ENCODE data around the gene CBX6. TPM values are rescaled to one million over a fixed set of nuclear protein-coding genes. Genes with fewer than 3 reads are reported as not detected.

The CBX6 gene
- total and polyA plus RNA-seq, 12 donors: 21.0 to 151 (median 77.8) TPM

DNA sequence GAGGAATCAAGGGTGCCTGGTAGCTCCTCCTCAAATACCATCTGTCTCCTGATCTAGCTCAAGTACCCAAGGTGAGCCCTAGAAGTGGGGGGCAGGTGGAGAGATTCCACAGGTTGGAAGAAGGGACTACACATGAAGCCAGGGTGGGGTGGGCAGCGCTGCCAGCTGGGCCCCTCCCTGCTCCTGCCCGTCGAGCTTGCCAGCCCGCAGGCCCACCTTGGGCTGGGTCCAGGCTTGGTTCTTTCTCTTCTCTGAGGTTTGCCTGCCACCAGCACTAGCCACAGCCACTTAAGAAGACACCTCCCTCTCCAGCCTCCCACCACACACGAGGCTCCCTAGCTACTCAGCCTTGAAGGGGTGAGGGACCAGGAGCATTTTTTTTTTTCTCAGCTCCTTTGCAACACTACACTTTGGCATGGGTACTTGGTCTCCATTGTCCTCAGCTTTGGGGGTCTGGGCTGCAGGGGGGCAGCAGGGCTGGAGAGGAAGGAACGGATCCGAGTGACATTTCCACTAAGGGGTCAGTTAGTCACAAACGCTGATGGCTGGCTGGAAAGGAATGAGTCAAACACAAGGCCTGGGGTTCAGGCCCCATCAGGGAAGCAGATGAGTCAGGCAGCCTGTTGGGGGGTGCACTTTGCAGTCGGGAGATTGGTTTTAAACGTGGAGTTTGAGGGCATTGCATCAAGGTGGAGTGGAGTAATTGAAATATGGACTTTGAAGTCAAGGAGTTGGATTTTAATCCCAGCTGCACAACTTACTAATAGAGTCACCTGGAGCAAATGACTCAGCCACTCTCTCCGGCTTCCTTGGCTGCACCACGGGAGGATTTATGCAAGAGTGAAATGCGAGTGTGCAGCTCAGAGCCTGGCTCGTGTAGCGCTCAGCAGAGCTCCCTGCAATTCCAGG lies 20.8 kb downstream of the CBX6 start:
- H3K9me3 ChIP-seq (replicated peaks in 1 of 3): no peaks in the 10 kb centered on the region
- no peaks in the 10 kb centered on the region for H3K4me1 ChIP-seq (replicated peaks in 1 of 2)
- H3K27ac ChIP-seq: no peak overlapping the region
- no peak overlapping the region for H3K4me3 ChIP-seq
- DNase-seq: peak in 3 of 7 donors; percentile 48 to 54 (median 51)
- no peaks in the 10 kb centered on the region for H3K27me3 ChIP-seq
- no peaks in the 10 kb centered on the region for H3K36me3 ChIP-seq (replicated peaks in 1 of 2)
- WGBS, 4 donors: 29 to 52% (median 42%) methylated on average over 11 to 15 of the region's 15 CpGs
- intact Hi-C loops (cut with DNase I): loop anchor here in 1 of 2 donors (5.0 kb wide), 1 partner anchor 79 kb away; no protein-coding TSS in a partner anchor
- no peak for TF ChIP-seq POLR2A (IDR thresholded peaks at IDR 0.05)
- TF ChIP-seq, protein P1, sequence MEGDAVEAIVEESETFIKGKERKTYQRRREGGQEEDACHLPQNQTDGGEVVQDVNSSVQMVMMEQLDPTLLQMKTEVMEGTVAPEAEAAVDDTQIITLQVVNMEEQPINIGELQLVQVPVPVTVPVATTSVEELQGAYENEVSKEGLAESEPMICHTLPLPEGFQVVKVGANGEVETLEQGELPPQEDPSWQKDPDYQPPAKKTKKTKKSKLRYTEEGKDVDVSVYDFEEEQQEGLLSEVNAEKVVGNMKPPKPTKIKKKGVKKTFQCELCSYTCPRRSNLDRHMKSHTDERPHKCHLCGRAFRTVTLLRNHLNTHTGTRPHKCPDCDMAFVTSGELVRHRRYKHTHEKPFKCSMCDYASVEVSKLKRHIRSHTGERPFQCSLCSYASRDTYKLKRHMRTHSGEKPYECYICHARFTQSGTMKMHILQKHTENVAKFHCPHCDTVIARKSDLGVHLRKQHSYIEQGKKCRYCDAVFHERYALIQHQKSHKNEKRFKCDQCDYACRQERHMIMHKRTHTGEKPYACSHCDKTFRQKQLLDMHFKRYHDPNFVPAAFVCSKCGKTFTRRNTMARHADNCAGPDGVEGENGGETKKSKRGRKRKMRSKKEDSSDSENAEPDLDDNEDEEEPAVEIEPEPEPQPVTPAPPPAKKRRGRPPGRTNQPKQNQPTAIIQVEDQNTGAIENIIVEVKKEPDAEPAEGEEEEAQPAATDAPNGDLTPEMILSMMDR (IDR thresholded peaks at IDR 0.05): no peak

DNA sequence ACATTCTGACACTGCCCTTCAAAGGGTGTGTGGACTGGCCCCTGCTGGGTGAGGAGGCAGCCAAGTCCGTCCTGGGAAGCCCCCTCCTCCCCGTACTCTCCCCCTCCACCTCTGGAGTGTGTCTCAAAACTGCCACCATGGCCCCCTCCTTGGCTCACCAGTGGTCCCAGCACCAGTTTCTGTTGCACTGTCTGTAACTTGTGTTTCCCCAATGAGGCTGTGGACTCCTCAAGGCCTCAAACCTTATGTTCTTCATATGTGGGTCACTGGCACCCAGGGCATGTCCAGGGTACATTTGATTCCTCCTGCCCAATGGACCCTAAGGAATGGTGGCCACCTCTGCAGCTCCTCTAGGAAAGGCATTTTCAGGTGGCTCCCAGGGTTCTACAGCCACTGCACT lies 21.6 kb downstream of the CBX6 start:
- 45 to 69% (median 64%) methylated on average over 2 of the region's 2 CpGs for WGBS, 4 donors
- TF ChIP-seq, protein P1 (IDR thresholded peaks at IDR 0.05): no peak
- no peak for TF ChIP-seq POLR2A (IDR thresholded peaks at IDR 0.05)
- DNase-seq: no peak
- H3K9me3 ChIP-seq (replicated peaks in 1 of 3): no peaks in the 10 kb centered on the region
- intact Hi-C loops (cut with DNase I): loop anchor here in 1 of 2 donors (5.0 kb wide), 1 partner anchor 78 kb away; no protein-coding TSS in a partner anchor
- H3K4me1 ChIP-seq (replicated peaks in 1 of 2): no peaks in the 10 kb centered on the region
- no peak overlapping the region for H3K27ac ChIP-seq
- H3K36me3 ChIP-seq (replicated peaks in 1 of 2): no peaks in the 10 kb centered on the region
- no peak overlapping the region for H3K4me3 ChIP-seq
- no peaks in the 10 kb centered on the region for H3K27me3 ChIP-seq

DNA sequence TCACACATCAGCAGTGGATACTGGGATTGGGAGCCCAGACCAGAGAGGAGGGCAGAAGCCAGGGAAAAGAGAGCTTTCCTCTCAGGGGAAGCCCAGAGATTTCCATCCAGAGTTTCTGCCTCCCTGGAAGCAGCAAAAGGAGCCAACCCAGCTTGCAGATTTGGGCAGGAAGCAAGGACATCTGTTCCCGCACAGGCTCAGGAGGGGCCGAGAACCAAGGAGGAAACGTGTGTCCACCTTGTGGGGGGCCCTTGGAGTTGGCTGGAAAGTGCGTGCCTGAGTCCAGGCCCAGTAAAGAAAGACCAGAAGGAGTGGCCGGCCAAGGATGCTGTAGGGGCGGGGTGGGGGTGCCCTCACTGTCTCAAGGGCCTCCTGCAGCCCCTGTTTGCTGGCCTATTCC lies 22.2 kb downstream of the CBX6 start:
- WGBS, 4 donors: 71 to 100% (median 73%) methylated on average over 2 to 6 of the region's 6 CpGs
- DNase-seq: no peak

DNA sequence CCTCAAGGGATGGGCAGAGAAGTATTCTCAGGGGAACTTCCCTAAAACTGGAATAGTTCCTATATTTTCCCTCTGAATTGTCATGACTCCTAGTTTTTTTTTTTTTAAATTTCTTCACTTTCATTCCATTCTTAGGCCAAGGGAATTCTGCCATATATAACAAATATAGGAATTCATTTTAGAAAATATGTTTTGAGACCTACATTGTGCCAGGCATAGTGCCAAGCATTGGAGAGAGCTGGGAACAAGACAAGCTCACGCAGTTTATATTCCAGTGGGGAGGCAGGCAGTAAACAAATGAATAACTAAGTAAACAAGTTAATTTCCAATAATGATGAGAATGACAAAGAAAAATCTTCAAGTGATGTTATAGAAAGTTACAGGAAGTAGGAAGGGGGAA lies 25.6 kb downstream of the CBX6 start:
- H3K9me3 ChIP-seq (replicated peaks in 1 of 3): no peaks in the 10 kb centered on the region
- no peak for TF ChIP-seq POLR2A (IDR thresholded peaks at IDR 0.05)
- TF ChIP-seq, protein P1 (IDR thresholded peaks at IDR 0.05): no peak
- no peak overlapping the region for H3K4me3 ChIP-seq
- no peak overlapping the region for H3K27ac ChIP-seq
- 93 to 96% (median 94%) methylated on average over 1 of the region's 1 CpG for WGBS, 4 donors
- peaks cover 3 to 11% of the 10 kb centered on the region in 2 donors for H3K4me1 ChIP-seq (replicated peaks in 1 of 2)
- no peak for DNase-seq
- H3K27me3 ChIP-seq: no peaks in the 10 kb centered on the region
- no peaks in the 10 kb centered on the region for H3K36me3 ChIP-seq (replicated peaks in 1 of 2)
- intact Hi-C loops (cut with DNase I): loop anchor here in 1 of 2 donors (10.0 kb wide), 1 partner anchor 72 kb away; no protein-coding TSS in a partner anchor

More for the DNA sequence above, 22.2 kb downstream of the CBX6 start:
- intact Hi-C loops (cut with DNase I): loop anchor here (5.0 to 10.0 kb wide), 2 partner anchors 75 to 78 kb away; no protein-coding TSS in a partner anchor
- H3K36me3 ChIP-seq (replicated peaks in 1 of 2): no peaks in the 10 kb centered on the region
- no peaks in the 10 kb centered on the region for H3K9me3 ChIP-seq (replicated peaks in 1 of 3)
- H3K4me1 ChIP-seq (replicated peaks in 1 of 2): no peaks in the 10 kb centered on the region
- H3K27me3 ChIP-seq: no peaks in the 10 kb centered on the region
- no peak overlapping the region for H3K27ac ChIP-seq
- TF ChIP-seq, protein P1 (IDR thresholded peaks at IDR 0.05): no peak
- no peak for TF ChIP-seq POLR2A (IDR thresholded peaks at IDR 0.05)
- H3K4me3 ChIP-seq: no peak overlapping the region

All from adrenal gland (tissue), 12 donors.